Measurements from ENCODE around the gene UGGT1.

- TF ChIP-seq E2F1 (CRISPR knock-in tag; IDR thresholded peaks at IDR 0.05): no peak
- TF ChIP-seq BCL6 (CRISPR knock-in tag; IDR thresholded peaks at IDR 0.05): no peak
- no peak for TF ChIP-seq PKNOX1 (IDR thresholded peaks at IDR 0.05)
- no peak for TF ChIP-seq CTCF (IDR thresholded peaks at IDR 0.05 in 2 of 3, conservative IDR thresholded peaks at IDR 0.05 in 1 of 3; ENCODE audit: insufficient read depth in 2 of 3, low read depth in 1 of 3, low read length in 3 of 3)
- TF ChIP-seq ZNF830 (CRISPR knock-in tag; IDR thresholded peaks at IDR 0.05): no peak
- TF ChIP-seq CEBPB (tag; IDR thresholded peaks at IDR 0.05): no peak
- no peak for TF ChIP-seq TFAP4 (CRISPR knock-in tag; IDR thresholded peaks at IDR 0.05; ENCODE audit: borderline replicate concordance)
Observed at GRCh38 chr2:128156812-128157211, 65.8 kb downstream of the UGGT1 start.
